Esophagus muscularis mucosa (tissue), 4 donors: ENCODE results near the gene SLC35C1.

Experiments used
- EP300 ChIP-seq: sonication (generic); formaldehyde crosslinking; IDR thresholded peaks from one replicate; pipeline ENCODE4 v1.6.1; 2017; ENCODE audit warnings: antibody characterized with exemption
- POLR2A ChIP-seq: fragments of 450-650 bp; IDR thresholded peaks from one replicate; pipeline ENCODE4 v1.6.1; 2017; ENCODE audit warnings: antibody characterized with exemption, moderate library complexity, mild to moderate bottlenecking, low read depth
- POLR2AphosphoS5 ChIP-seq, 2 donors: sonication (generic); formaldehyde crosslinking; IDR thresholded peaks; one replicate each; pipeline ENCODE4 v1.6.1; 2017; ENCODE audit warnings: antibody characterized with exemption in 2 of 2
- TF ChIP-seq, protein P1 (sequence below), 3 experiments: fragments of 200-600 bp in 2 of 3; fragments of 450-650 bp in 1 of 3; sonication (generic) in 2 of 3; IDR thresholded peaks; one replicate each; pipeline ENCODE4 v1.5.1; 2017 to 2019; ENCODE audit warnings: antibody characterized with exemption in 3 of 3, mild to moderate bottlenecking in 2 of 3, moderate library complexity in 1 of 3

DNA sequence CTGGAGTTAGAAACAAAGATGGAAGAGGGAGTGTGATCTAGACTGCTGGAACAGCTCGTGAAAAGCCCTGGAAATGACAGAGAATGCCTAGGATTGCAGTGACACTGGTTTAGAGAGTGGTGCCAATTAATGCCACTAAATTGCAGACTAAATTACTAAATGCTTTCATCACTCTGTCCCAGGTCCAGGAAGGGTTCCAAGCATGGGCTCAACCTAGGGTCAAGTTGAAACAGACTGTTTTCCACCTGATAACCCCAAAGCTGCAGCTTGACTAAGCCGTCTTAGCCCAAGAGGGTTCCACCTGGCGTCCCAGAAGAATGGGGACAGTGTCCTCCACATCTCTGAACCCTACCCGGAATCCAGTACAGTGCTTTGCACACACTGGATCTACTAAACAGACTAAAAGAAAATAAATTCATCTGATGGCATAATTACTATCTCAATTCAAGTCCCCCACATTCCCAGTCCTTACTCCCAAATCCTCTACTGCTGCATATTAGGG is 41.3 kb downstream of the SLC35C1 start:
- TF ChIP-seq, protein P1, sequence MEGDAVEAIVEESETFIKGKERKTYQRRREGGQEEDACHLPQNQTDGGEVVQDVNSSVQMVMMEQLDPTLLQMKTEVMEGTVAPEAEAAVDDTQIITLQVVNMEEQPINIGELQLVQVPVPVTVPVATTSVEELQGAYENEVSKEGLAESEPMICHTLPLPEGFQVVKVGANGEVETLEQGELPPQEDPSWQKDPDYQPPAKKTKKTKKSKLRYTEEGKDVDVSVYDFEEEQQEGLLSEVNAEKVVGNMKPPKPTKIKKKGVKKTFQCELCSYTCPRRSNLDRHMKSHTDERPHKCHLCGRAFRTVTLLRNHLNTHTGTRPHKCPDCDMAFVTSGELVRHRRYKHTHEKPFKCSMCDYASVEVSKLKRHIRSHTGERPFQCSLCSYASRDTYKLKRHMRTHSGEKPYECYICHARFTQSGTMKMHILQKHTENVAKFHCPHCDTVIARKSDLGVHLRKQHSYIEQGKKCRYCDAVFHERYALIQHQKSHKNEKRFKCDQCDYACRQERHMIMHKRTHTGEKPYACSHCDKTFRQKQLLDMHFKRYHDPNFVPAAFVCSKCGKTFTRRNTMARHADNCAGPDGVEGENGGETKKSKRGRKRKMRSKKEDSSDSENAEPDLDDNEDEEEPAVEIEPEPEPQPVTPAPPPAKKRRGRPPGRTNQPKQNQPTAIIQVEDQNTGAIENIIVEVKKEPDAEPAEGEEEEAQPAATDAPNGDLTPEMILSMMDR (IDR thresholded peaks at IDR 0.05): no peak
- no peak for TF ChIP-seq POLR2A
- TF ChIP-seq POLR2AphosphoS5 (IDR thresholded peaks at IDR 0.05): no peak
- TF ChIP-seq EP300: no peak
